ACHN (cell line): ENCODE results near the gene IFNE.
"Not testable (repeated sequence)": the region's sequence is repeated elsewhere in the genome, so short reads cannot be mapped to it uniquely, and the experiment has no call there.

Source experiments
- DNase-seq: peaks from one replicate; pipeline ENCODE4 v3.0.0-alpha.2; 2015
- in situ Hi-C: cut with HindIII; loops from 2 replicates; pipeline ENCODE4 v1.10.0; 2017; ENCODE audit warnings: low sequenced_read_pairs, low pct_ligation_motif_present, low pct_unique_long_range_greater_than_20kb

Gene IFNE

GRCh38 chr9:21504894-21505293, 22.8 kb upstream of the IFNE start:
- in situ Hi-C loops: no loop called here

GRCh38 chr9:21504113-21504512, 22.0 kb upstream of the IFNE start:
- no peak for DNase-seq
- in situ Hi-C loops: no loop called here

More at GRCh38 chr9:21504894-21505293, 22.8 kb upstream of the IFNE start:
- DNase-seq: no peak

GRCh38 chr9:21502586-21502985, 20.5 kb upstream of the IFNE start:
- no peak for DNase-seq
- in situ Hi-C loops: no loop called here

GRCh38 chr9:21499912-21500311, 17.8 kb upstream of the IFNE start:
- in situ Hi-C loops: no loop called here
- no peak for DNase-seq

GRCh38 chr9:21491756-21492155, 9.6 kb upstream of the IFNE start:
- DNase-seq: no peak
- in situ Hi-C loops: no loop called here

- in situ Hi-C loops: no loop called here
- DNase-seq: no peak
Observed at GRCh38 chr9:21481470-21482056, 550 bp downstream of the IFNE start.

- in situ Hi-C loops: no loop called here
- no peak for DNase-seq
Observed at GRCh38 chr9:21479152-21479702, 2.9 kb downstream of the IFNE start.

- DNase-seq: no peak
- in situ Hi-C loops: no loop called here
Observed at GRCh38 chr9:21477466-21477865, 4.6 kb downstream of the IFNE start.

- in situ Hi-C loops: no loop called here
Observed at GRCh38 chr9:21473236-21473635, 8.9 kb downstream of the IFNE start.

GRCh38 chr9:21470126-21470525, 12.0 kb downstream of the IFNE start:
- in situ Hi-C loops: no loop called here
- DNase-seq: no peak

More at GRCh38 chr9:21473236-21473635, 8.9 kb downstream of the IFNE start:
- DNase-seq: no peak

GRCh38 chr9:21465859-21466518, 16.1 kb downstream of the IFNE start:
- in situ Hi-C loops: no loop called here
- no peak for DNase-seq

- in situ Hi-C loops: no loop called here
- no peak for DNase-seq
Observed at GRCh38 chr9:21465138-21465537, 17.0 kb downstream of the IFNE start.

GRCh38 chr9:21461377-21461776, 20.7 kb downstream of the IFNE start:
- in situ Hi-C loops: no loop called here
- no peak for DNase-seq

- no peak for DNase-seq
- in situ Hi-C loops: no loop called here
Observed at GRCh38 chr9:21455320-21455719, 26.8 kb downstream of the IFNE start.

- DNase-seq: no peak
- in situ Hi-C loops: no loop called here
Observed at GRCh38 chr9:21454149-21454548, 28.0 kb downstream of the IFNE start.

- no peak for DNase-seq
- in situ Hi-C loops: no loop called here
Observed at GRCh38 chr9:21452681-21453080, 29.4 kb downstream of the IFNE start.

- in situ Hi-C loops: no loop called here
- DNase-seq: no peak
Observed at GRCh38 chr9:21450733-21451394, 31.2 kb downstream of the IFNE start.

GRCh38 chr9:21449312-21449711, 32.8 kb downstream of the IFNE start:
- DNase-seq, in situ Hi-C loops: not testable (repeated sequence)

- in situ Hi-C loops: no loop called here
Observed at GRCh38 chr9:21443849-21444625, 38.1 kb downstream of the IFNE start.

More at GRCh38 chr9:21443849-21444625, 38.1 kb downstream of the IFNE start:
- DNase-seq: no peak
